ENCODE data around the gene LRRN3.

GRCh38 chr7:111094419-111094818 lies 3.5 kb downstream of the LRRN3 start:
- TF ChIP-seq POLR2AphosphoS5 (IDR thresholded peaks at IDR 0.05) = no peak
- TF ChIP-seq POLR2A (IDR thresholded peaks at IDR 0.05) = no peak
- TF ChIP-seq, protein P1, sequence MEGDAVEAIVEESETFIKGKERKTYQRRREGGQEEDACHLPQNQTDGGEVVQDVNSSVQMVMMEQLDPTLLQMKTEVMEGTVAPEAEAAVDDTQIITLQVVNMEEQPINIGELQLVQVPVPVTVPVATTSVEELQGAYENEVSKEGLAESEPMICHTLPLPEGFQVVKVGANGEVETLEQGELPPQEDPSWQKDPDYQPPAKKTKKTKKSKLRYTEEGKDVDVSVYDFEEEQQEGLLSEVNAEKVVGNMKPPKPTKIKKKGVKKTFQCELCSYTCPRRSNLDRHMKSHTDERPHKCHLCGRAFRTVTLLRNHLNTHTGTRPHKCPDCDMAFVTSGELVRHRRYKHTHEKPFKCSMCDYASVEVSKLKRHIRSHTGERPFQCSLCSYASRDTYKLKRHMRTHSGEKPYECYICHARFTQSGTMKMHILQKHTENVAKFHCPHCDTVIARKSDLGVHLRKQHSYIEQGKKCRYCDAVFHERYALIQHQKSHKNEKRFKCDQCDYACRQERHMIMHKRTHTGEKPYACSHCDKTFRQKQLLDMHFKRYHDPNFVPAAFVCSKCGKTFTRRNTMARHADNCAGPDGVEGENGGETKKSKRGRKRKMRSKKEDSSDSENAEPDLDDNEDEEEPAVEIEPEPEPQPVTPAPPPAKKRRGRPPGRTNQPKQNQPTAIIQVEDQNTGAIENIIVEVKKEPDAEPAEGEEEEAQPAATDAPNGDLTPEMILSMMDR (IDR thresholded peaks at IDR 0.05) = no peak
- no peak for TF ChIP-seq EP300 (IDR thresholded peaks at IDR 0.05)
